Neural cell (in vitro differentiated cells): ENCODE data around the gene MRPL14. TPM values are rescaled to one million over a fixed set of nuclear protein-coding genes. Genes with fewer than 3 reads are reported as not detected.

Experiments
- H2AFZ ChIP-seq: fragments of 200-600, 300-800 bp; sonication (generic), shearing (Covaris generic); 2 replicates; pipeline ENCODE4 v1.6.0; 2014; ENCODE audit warnings: low read depth, mild to moderate bottlenecking, antibody characterized with exemption, low read length, moderate library complexity
- H3F3A ChIP-seq: fragments of 200-600 bp; shearing (Covaris generic); 2 replicates; pipeline ENCODE4 v1.6.1; 2016; ENCODE audit warnings: mild to moderate bottlenecking, moderate library complexity, mixed read lengths, antibody characterized with exemption, low read length; ENCODE audit not compliant: insufficient read depth, poor library complexity, severe bottlenecking
- H3K27ac ChIP-seq: fragments of 200-600, 300-800 bp; sonication (generic), shearing (Covaris generic); 2 replicates; pipeline ENCODE4 v1.5.1; 2014; ENCODE audit warnings: mild to moderate bottlenecking, low read length, moderate library complexity
- H3K27me3 ChIP-seq: fragments of 300-800, 200-600 bp; sonication (generic), shearing (Covaris generic); 2 replicates; pipeline ENCODE4 v1.6.0; 2014; ENCODE audit warnings: mild to moderate bottlenecking, low read depth, low read length, moderate library complexity; ENCODE audit not compliant: insufficient read depth
- H3K36me3 ChIP-seq: fragments of 300-800, 200-600 bp; sonication (generic), shearing (Covaris generic); 2 replicates; pipeline ENCODE4 v1.5.1; 2014; ENCODE audit warnings: mild to moderate bottlenecking, antibody characterized with exemption, low read length, moderate library complexity; ENCODE audit not compliant: insufficient read depth
- H3K4me2 ChIP-seq: fragments of 300-800, 200-600 bp; sonication (generic), shearing (Covaris generic); 2 replicates; pipeline ENCODE4 v1.6.0; 2014; ENCODE audit warnings: mild to moderate bottlenecking, low read length
- H3K4me3 ChIP-seq: fragments of 300-800, 200-600 bp; sonication (generic), shearing (Covaris generic); 2 replicates; pipeline ENCODE4 v1.5.1; 2014; ENCODE audit warnings: mild to moderate bottlenecking, low read length, moderate library complexity
- H3K79me2 ChIP-seq: fragments of 200-600 bp; shearing (Covaris generic); replicated peaks from 2 replicates; pipeline ENCODE4 v1.6.0; 2014; ENCODE audit warnings: mild to moderate bottlenecking, low read length, moderate library complexity; ENCODE audit not compliant: insufficient read depth
- H3K9ac ChIP-seq: fragments of 300-800, 200-600 bp; sonication (generic), shearing (Covaris generic); 2 replicates; pipeline ENCODE4 v1.6.1; 2016; ENCODE audit warnings: mild to moderate bottlenecking, low read length, mixed read lengths
- H3K9me2 ChIP-seq: fragments of 200-600 bp; shearing (Covaris generic); 2 replicates; pipeline ENCODE4 v1.6.1; 2016; ENCODE audit warnings: mild to moderate bottlenecking, low read length, mixed read lengths; ENCODE audit not compliant: insufficient read depth
- H3K9me3 ChIP-seq: fragments of 200-600, 300-800 bp; sonication (generic), shearing (Covaris generic); 2 replicates; pipeline ENCODE4 v1.6.1; 2016; ENCODE audit warnings: mild to moderate bottlenecking, mixed run types, low read length, moderate library complexity, mixed read lengths
- H4K20me1 ChIP-seq: fragments of 200-600 bp; shearing (Covaris generic); 2 replicates; pipeline ENCODE4 v1.6.1; 2016; ENCODE audit warnings: mild to moderate bottlenecking, mixed run types; ENCODE audit not compliant: insufficient read depth
- EP300 ChIP-seq: fragments of 450-650 bp; conservative IDR thresholded peaks from 2 replicates; pipeline ENCODE4 v1.6.1; 2014; ENCODE audit warnings: antibody characterized with exemption, mild to moderate bottlenecking, moderate library complexity; ENCODE audit not compliant: poor library complexity, severe bottlenecking
- EZH2 ChIP-seq: fragments of 200-600, 300-800 bp; shearing (Covaris generic), sonication (generic); IDR thresholded peaks from 2 replicates; pipeline ENCODE4 v1.6.1; 2014; ENCODE audit warnings: antibody characterized with exemption, low read length, borderline replicate concordance, mild to moderate bottlenecking; ENCODE audit not compliant: insufficient read depth, poor library complexity, severe bottlenecking
- MXI1 ChIP-seq: fragments of 450-650 bp; conservative IDR thresholded peaks from 2 replicates; pipeline ENCODE4 v1.6.1; 2014; ENCODE audit warnings: antibody characterized with exemption, mild to moderate bottlenecking; ENCODE audit not compliant: poor library complexity, severe bottlenecking
- POLR2AphosphoS5 ChIP-seq: IDR thresholded peaks from 2 replicates; pipeline ENCODE4 v1.6.1; 2012
- RAD21 ChIP-seq: fragments of 450-650 bp; conservative IDR thresholded peaks from 2 replicates; pipeline ENCODE4 v1.6.1; 2014; ENCODE audit warnings: antibody characterized with exemption, mild to moderate bottlenecking, moderate library complexity
- REST ChIP-seq: IDR thresholded peaks from 2 replicates; pipeline ENCODE4 v1.6.1; 2012; ENCODE audit warnings: borderline replicate concordance
- SMC3 ChIP-seq: fragments of 450-650 bp; conservative IDR thresholded peaks from 2 replicates; pipeline ENCODE4 v1.6.1; 2014; ENCODE audit warnings: antibody characterized with exemption, mild to moderate bottlenecking, moderate library complexity; ENCODE audit not compliant: poor library complexity
- TAF1 ChIP-seq: IDR thresholded peaks from 2 replicates; pipeline ENCODE4 v1.6.1; 2012; ENCODE audit warnings: low read depth
- polyA plus RNA-seq: library from polyadenylated mRNA; depleted of rRNA; stranded (reverse); fragments of >200 nt; gene quantifications from 2 replicates; pipeline ENCODE4 v1.2.3, GENCODE V29; 2014
- TF ChIP-seq, protein P1 (sequence below): fragments of 450-650 bp; IDR thresholded peaks from 2 replicates; pipeline ENCODE4 v1.5.1; 2014; ENCODE audit warnings: antibody characterized with exemption, mild to moderate bottlenecking, moderate library complexity; ENCODE audit not compliant: poor library complexity, severe bottlenecking

MRPL14 gene
- polyA plus RNA-seq, 1 donor from 2014 or later, result 66.4 TPM

GRCh38 chr6:44099192-44099591 is 28.1 kb downstream of the MRPL14 start (continued):
- TF ChIP-seq, protein P1, sequence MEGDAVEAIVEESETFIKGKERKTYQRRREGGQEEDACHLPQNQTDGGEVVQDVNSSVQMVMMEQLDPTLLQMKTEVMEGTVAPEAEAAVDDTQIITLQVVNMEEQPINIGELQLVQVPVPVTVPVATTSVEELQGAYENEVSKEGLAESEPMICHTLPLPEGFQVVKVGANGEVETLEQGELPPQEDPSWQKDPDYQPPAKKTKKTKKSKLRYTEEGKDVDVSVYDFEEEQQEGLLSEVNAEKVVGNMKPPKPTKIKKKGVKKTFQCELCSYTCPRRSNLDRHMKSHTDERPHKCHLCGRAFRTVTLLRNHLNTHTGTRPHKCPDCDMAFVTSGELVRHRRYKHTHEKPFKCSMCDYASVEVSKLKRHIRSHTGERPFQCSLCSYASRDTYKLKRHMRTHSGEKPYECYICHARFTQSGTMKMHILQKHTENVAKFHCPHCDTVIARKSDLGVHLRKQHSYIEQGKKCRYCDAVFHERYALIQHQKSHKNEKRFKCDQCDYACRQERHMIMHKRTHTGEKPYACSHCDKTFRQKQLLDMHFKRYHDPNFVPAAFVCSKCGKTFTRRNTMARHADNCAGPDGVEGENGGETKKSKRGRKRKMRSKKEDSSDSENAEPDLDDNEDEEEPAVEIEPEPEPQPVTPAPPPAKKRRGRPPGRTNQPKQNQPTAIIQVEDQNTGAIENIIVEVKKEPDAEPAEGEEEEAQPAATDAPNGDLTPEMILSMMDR, result no peak

DNA sequence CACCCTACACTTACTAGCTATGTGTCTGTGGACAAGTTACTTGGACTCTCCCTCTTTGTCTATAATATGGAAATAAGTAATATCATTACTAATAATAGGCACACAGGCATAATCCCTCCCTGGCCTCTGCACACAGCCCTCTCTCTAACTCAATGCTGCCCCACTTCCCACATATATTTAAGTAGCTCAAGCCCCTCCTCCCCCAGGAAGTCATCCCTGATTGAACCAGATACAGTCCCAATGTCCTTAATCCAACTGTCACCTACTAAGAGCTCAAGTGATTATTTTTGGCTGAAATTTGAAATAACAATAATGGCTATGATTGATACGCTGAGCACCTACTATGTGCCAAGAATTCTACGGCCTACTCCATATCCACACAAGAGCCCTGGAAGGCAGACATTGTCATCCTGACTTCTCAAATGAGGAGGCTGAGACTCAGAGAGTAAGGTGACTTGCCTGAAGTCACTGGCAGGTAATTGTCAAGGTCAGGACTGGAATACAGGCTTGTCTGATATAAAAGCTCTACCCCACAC is 29.4 kb downstream of the MRPL14 start:
- Histone ChIP-seq H3K9me3 (no peaks in the 10 kb centered on the region), H3F3A (no peaks in the 10 kb centered on the region), H3K36me3 (no peaks in the 10 kb centered on the region), H4K20me1 (no peaks in the 10 kb centered on the region), H3K4me3 (no peak overlapping the region), H2AFZ (no peak overlapping the region), H3K9me2 (no peaks in the 10 kb centered on the region), H3K27ac (no peak overlapping the region), H3K79me2 (no peaks in the 10 kb centered on the region), H3K4me2 (no peak overlapping the region), H3K27me3 (no peaks in the 10 kb centered on the region), H3K9ac (no peak overlapping the region)
- TF ChIP-seq MXI1, result no peak
- TF ChIP-seq, protein P1, result no peak
- TF ChIP-seq SMC3, result no peak
- TF ChIP-seq POLR2AphosphoS5, result no peak
- no peak for TF ChIP-seq RAD21
- TF ChIP-seq EP300, result no peak
- no peak for TF ChIP-seq TAF1
- TF ChIP-seq REST, result no peak
- no peak for TF ChIP-seq EZH2

DNA sequence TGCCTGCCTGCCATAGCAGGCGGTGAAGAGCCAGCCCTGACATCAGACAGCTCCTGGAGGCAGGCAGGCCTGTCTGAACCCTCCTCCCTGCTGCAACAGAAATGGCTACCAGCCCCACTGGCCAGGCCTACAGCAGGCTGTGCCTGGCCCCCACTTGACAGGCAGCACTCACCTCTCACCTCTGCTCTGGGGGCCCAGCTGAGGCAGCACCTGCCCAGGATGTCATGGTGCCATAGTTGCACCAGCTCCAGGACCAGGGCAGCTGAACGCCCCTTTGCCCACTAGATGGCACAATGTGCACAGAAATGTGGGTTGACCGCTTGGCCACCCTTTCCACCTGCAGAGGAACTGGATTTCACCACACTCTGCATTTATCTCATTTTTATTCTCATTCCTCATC is 30.6 kb downstream of the MRPL14 start:
- H3K4me3 ChIP-seq, result no peak overlapping the region
- no peaks in the 10 kb centered on the region for H3K27me3 ChIP-seq
- no peaks in the 10 kb centered on the region for H3K36me3 ChIP-seq
- no peaks in the 10 kb centered on the region for H3K79me2 ChIP-seq
- no peaks in the 10 kb centered on the region for H3K9me2 ChIP-seq
- no peaks in the 10 kb centered on the region for H3K9me3 ChIP-seq
- H3K9ac ChIP-seq, result no peak overlapping the region
- no peaks in the 10 kb centered on the region for H3F3A ChIP-seq
- H3K4me2 ChIP-seq, result no peak overlapping the region
- no peaks in the 10 kb centered on the region for H4K20me1 ChIP-seq
- no peak for TF ChIP-seq TAF1
- peak; percentile 83 for TF ChIP-seq SMC3
- TF ChIP-seq POLR2AphosphoS5, result no peak
- TF ChIP-seq, protein P1, result peak; percentile 87
- no peak for TF ChIP-seq MXI1
- TF ChIP-seq EP300, result no peak
- TF ChIP-seq EZH2, result no peak
- peak; percentile 87 for TF ChIP-seq RAD21
- TF ChIP-seq REST, result no peak
- no peak overlapping the region for H3K27ac ChIP-seq
- H2AFZ ChIP-seq, result no peak overlapping the region
